ENCODE data around the gene TMSB4X. TPM values are rescaled to one million over a fixed set of nuclear protein-coding genes. Genes with fewer than 3 reads are reported as not detected.

Gene TMSB4X
- total RNA-seq, 4 donors from 2014 or later = 3,029 to 4,490 (median 3,421) TPM

DNA sequence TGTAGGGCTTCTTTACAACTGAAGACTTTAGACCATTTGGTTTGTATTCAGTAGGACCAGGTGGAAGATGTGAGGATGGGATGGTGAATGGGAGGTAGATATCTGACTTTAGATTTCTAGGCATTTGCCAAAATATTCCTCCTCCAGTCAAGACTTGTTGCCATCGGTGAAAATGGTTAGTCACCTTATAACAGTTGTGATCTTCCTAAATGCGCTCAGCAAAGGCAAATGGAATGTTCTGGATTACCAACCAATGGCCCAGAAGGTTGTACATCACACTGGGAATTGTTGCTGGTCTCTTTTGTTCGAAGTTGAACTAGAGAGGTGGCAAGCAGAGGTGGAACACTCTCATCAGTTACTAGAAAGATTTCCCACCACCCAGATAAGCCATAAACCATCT is 33.9 kb downstream of the TMSB4X start:
- DNase-seq (ENCODE audit: low spot score in 2 of 2) = no peak
- Histone ChIP-seq H3K27ac (no peak overlapping the region), H3K4me3 (no peak overlapping the region), H3K4me1 (peaks cover 0 to 46% (median 2%) of the 10 kb centered on the region in 4 donors), H3K36me3 (no peaks in the 10 kb centered on the region), H3K27me3 (no peaks in the 10 kb centered on the region), H3K9me3 (no peaks in the 10 kb centered on the region)
- 76 to 87% methylated on average over 3 of the region's 3 CpGs for WGBS, 2 donors
- TF ChIP-seq EP300 (IDR thresholded peaks at IDR 0.05) (no peak), POLR2A (IDR thresholded peaks at IDR 0.05) (no peak)
- TF ChIP-seq, protein P1, sequence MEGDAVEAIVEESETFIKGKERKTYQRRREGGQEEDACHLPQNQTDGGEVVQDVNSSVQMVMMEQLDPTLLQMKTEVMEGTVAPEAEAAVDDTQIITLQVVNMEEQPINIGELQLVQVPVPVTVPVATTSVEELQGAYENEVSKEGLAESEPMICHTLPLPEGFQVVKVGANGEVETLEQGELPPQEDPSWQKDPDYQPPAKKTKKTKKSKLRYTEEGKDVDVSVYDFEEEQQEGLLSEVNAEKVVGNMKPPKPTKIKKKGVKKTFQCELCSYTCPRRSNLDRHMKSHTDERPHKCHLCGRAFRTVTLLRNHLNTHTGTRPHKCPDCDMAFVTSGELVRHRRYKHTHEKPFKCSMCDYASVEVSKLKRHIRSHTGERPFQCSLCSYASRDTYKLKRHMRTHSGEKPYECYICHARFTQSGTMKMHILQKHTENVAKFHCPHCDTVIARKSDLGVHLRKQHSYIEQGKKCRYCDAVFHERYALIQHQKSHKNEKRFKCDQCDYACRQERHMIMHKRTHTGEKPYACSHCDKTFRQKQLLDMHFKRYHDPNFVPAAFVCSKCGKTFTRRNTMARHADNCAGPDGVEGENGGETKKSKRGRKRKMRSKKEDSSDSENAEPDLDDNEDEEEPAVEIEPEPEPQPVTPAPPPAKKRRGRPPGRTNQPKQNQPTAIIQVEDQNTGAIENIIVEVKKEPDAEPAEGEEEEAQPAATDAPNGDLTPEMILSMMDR (IDR thresholded peaks at IDR 0.05) = no peak

DNA sequence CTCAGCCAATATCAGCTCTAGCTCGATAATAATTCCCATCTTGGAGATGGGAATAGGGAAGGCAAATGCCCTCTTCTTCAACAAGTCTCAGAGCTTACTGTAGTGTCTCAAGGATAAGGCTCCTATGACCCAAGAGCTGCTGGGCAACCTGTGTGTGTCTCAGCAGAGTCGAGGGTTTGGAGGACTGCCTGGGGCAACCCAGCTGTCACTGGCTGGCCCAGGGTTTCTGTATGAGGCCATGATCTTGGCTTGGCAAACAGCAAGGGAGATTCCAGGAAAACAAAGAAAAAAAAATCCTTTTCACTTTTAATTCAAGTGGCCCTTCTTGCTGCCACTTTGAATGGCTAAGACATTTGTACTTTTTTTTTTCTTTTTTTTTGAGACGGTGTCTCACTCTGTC is 34.4 kb downstream of the TMSB4X start:
- no peak for DNase-seq (ENCODE audit: low spot score in 2 of 2)
- no peak for TF ChIP-seq POLR2A (IDR thresholded peaks at IDR 0.05)
- TF ChIP-seq, protein P1 (IDR thresholded peaks at IDR 0.05) = no peak
- no peak for TF ChIP-seq EP300 (IDR thresholded peaks at IDR 0.05)
- Histone ChIP-seq H3K4me1 (peaks cover 0 to 46% (median 2%) of the 10 kb centered on the region in 4 donors), H3K27me3 (no peaks in the 10 kb centered on the region), H3K4me3 (no peak overlapping the region), H3K27ac (no peak overlapping the region), H3K36me3 (no peaks in the 10 kb centered on the region), H3K9me3 (no peaks in the 10 kb centered on the region)
- 37 to 61% methylated on average over 2 to 3 of the region's 3 CpGs for WGBS, 2 donors

DNA sequence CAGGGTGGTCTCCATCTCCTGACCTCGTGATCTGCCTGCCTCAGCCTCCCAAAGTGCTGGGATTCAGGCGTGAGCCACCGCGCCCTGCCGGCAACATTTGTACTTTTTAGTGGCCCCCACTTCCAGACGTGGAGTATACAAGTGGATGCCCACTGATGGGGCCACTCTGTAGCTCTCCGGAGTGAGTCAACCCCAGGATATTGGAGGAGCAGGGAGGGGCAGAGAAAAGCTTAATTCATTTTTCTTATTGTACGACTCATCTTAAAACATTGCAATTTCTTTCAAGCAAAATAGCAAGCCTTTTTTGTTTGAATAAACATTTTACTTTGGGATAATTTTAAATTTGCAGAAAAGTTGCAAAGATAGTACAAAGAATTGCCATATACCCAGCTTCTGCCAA is 34.9 kb downstream of the TMSB4X start:
- no peak for DNase-seq (ENCODE audit: low spot score in 2 of 2)
- H3K36me3 ChIP-seq = no peaks in the 10 kb centered on the region
- H3K4me3 ChIP-seq = no peak overlapping the region
- TF ChIP-seq EP300 (IDR thresholded peaks at IDR 0.05) = no peak
- TF ChIP-seq, protein P1 (IDR thresholded peaks at IDR 0.05) = no peak
- TF ChIP-seq POLR2A (IDR thresholded peaks at IDR 0.05) = no peak
- no peak overlapping the region for H3K27ac ChIP-seq
- WGBS, 2 donors = 89 to 90% methylated on average over 8 of the region's 8 CpGs
- peaks cover 0 to 46% (median 2%) of the 10 kb centered on the region in 4 donors for H3K4me1 ChIP-seq
- H3K27me3 ChIP-seq = no peaks in the 10 kb centered on the region
- H3K9me3 ChIP-seq = no peaks in the 10 kb centered on the region

DNA sequence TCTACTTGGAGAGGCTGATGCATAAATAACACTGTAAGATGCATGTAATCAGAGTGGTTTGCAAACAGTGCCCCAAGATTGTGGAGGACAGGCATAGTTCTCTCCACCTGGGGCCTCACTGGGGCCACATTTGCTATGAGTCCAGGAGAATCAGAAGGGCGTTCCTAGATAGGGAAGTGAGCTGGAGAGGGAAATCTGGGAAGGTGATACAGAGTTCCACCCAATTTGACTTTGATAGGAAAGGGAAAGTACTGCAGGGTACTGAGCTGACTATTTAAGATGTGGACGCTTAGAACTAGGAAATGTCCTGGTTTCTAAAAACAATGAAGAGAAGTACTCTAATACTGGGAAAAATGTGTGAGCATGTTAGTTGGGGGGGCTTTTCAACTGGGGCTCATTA is 35.6 kb downstream of the TMSB4X start:
- TF ChIP-seq POLR2A (IDR thresholded peaks at IDR 0.05) (no peak), EP300 (IDR thresholded peaks at IDR 0.05) (no peak)
- TF ChIP-seq, protein P1 (IDR thresholded peaks at IDR 0.05) = no peak
- H3K27ac ChIP-seq = no peak overlapping the region
- no peaks in the 10 kb centered on the region for H3K9me3 ChIP-seq
- no peaks in the 10 kb centered on the region for H3K27me3 ChIP-seq
- H3K4me1 ChIP-seq = peaks cover 0 to 45% (median 2%) of the 10 kb centered on the region in 4 donors
- no peaks in the 10 kb centered on the region for H3K36me3 ChIP-seq
- 76 to 88% methylated on average over 2 of the region's 2 CpGs for WGBS, 2 donors
- no peak for DNase-seq (ENCODE audit: low spot score in 2 of 2)
- H3K4me3 ChIP-seq = no peak overlapping the region

DNA sequence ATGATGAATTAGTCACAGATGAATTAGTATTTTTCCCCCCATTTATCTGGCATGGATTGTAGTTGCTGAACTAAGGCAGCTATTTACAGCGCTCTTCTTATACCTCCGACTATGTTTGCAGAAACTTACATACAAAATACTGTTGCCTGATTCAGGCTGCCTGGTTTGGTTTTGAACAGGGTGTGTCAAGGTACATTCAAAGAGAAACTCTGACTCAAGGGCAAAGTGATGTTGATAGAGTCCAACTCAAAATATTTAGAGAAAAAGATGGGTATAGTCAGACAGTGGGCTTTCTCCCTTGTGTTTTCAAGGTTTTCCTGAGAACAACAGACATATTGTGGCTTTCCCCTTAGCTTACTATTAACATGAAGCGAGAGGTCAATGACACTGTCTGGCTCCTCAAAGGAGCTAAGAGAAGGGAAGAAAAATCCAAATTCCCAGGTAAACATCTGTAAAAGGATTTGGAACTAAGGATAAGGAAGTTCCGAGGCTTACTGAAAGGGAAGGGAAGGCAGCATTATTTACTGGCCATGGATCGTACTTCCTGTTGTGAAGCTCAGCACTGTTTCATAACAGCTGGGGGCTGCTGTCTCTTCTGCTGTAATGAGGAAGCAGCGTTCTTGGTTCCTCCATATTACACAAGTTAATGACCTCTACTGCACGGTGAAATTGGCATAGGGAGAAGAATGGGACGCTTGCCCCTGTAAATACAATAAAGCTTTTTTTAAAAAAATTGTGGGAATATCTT is 38.6 kb downstream of the TMSB4X start:
- peak overlapping the region in 2 of 4 donors; percentile 56 to 69 for H3K27ac ChIP-seq
- no peak for DNase-seq (ENCODE audit: low spot score in 2 of 2)
- H3K9me3 ChIP-seq = no peaks in the 10 kb centered on the region
- H3K4me1 ChIP-seq = peaks cover 0 to 15% (median 2%) of the 10 kb centered on the region in 4 donors
- H3K27me3 ChIP-seq = no peaks in the 10 kb centered on the region
- H3K36me3 ChIP-seq = no peaks in the 10 kb centered on the region
- TF ChIP-seq POLR2A (IDR thresholded peaks at IDR 0.05) = no peak
- TF ChIP-seq EP300 (IDR thresholded peaks at IDR 0.05) = peak in 1 of 2 donors; percentile 60
- H3K4me3 ChIP-seq = peak overlapping the region in 1 of 4 donors; percentile 3
- WGBS, 2 donors = 36 to 51% methylated on average over 8 of the region's 8 CpGs

Measured in tibial nerve (tissue), 4 donors.